Suprapubic skin (tissue), 4 donors: ENCODE measurements around the gene LRRC27.

Source experiments
- POLR2A ChIP-seq, 2 donors: fragments of 450-650 bp; IDR thresholded peaks; one replicate each; pipeline ENCODE4 v1.6.1; 2017; ENCODE audit warnings: antibody characterized with exemption in 2 of 2, mild to moderate bottlenecking in 2 of 2, moderate library complexity in 2 of 2
- POLR2AphosphoS5 ChIP-seq, 3 donors: sonication (generic); formaldehyde crosslinking; IDR thresholded peaks; one replicate each; pipeline ENCODE4 v1.6.1; 2017; ENCODE audit warnings: antibody characterized with exemption in 3 of 3
- TF ChIP-seq, protein P1 (sequence below), 2 donors: fragments of 200-600 bp in 1 of 2; fragments of 450-650 bp in 1 of 2; sonication (generic) in 1 of 2; IDR thresholded peaks; one replicate each; pipeline ENCODE4 v1.5.1; 2016 to 2019; ENCODE audit warnings: antibody characterized with exemption in 2 of 2, mild to moderate bottlenecking in 1 of 2, moderate library complexity in 1 of 2

DNA sequence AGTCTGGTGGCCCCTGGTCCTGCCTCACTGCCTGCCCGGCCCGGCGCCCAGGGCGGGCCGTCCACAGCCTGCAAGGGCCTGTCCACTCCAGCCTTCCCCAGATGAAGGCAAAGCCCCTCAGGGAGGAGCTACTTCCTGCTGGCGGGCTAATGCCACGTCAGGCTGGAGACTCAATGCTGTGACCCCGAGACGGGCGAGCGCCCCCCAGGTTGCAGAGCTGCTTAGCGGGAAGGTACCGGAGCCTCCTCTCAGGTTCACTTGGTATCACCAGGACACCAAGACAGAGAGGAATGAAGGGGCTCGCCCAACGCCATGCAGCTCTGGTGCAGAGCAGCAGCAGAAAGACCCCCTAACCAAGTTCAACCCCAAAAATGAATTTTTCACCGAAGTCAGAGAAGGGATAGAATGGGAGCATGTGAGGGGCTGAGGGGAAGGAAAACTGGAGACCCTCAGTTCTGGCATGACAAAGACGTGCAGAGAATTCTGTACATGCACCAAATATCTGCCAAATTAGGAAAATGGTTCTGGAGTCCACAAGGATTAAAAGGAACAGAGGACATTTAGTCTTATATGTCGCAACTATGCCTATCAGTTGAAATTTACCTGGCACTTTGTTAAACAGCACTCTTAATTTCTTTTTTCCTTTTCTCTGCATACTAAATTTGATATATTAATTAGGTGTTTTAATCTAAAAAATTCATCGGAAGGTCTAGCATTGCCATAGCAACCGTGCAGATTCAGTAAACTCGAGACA, 27.1 kb upstream of the LRRC27 start:
- TF ChIP-seq, protein P1, sequence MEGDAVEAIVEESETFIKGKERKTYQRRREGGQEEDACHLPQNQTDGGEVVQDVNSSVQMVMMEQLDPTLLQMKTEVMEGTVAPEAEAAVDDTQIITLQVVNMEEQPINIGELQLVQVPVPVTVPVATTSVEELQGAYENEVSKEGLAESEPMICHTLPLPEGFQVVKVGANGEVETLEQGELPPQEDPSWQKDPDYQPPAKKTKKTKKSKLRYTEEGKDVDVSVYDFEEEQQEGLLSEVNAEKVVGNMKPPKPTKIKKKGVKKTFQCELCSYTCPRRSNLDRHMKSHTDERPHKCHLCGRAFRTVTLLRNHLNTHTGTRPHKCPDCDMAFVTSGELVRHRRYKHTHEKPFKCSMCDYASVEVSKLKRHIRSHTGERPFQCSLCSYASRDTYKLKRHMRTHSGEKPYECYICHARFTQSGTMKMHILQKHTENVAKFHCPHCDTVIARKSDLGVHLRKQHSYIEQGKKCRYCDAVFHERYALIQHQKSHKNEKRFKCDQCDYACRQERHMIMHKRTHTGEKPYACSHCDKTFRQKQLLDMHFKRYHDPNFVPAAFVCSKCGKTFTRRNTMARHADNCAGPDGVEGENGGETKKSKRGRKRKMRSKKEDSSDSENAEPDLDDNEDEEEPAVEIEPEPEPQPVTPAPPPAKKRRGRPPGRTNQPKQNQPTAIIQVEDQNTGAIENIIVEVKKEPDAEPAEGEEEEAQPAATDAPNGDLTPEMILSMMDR (IDR thresholded peaks at IDR 0.05): no peak
- TF ChIP-seq POLR2A (IDR thresholded peaks at IDR 0.05): no peak
- TF ChIP-seq POLR2AphosphoS5 (IDR thresholded peaks at IDR 0.05): no peak
